Limb (tissue), 2 donors: ENCODE data around the gene FANCI.

ENCODE experiments used
- DNase-seq, 2 donors: peaks; one replicate each; pipeline ENCODE4 v3.0.0-alpha.2; 2016; ENCODE audit errors: extremely low spot score in 2 of 2

Gene FANCI

GRCh38 chr15:89359471-89360293 lies 115.9 kb downstream of the FANCI start:
- DNase-seq: no peak

- peak in 1 of 2 donors; percentile 44 for DNase-seq
Measured at GRCh38 chr15:89360294-89360971, 116.7 kb downstream of the FANCI start.

GRCh38 chr15:89361451-89362202 lies 117.8 kb downstream of the FANCI start:
- peak; percentile 43 to 86 for DNase-seq

- DNase-seq: peak in 1 of 2 donors; percentile 84
Measured at GRCh38 chr15:89362203-89363101, 118.7 kb downstream of the FANCI start.

- no peak for DNase-seq
Measured at GRCh38 chr15:89363133-89363532, 119.4 kb downstream of the FANCI start.

- DNase-seq: no peak
Measured at GRCh38 chr15:89363770-89364169, 120.0 kb downstream of the FANCI start.

- no peak for DNase-seq
Measured at GRCh38 chr15:89364341-89364740, 120.6 kb downstream of the FANCI start.

GRCh38 chr15:89364741-89365450 lies 121.1 kb downstream of the FANCI start:
- DNase-seq: no peak

- no peak for DNase-seq
Measured at GRCh38 chr15:89365462-89366065, 121.8 kb downstream of the FANCI start.
